ENCODE data around the gene UBR7.

DNA sequence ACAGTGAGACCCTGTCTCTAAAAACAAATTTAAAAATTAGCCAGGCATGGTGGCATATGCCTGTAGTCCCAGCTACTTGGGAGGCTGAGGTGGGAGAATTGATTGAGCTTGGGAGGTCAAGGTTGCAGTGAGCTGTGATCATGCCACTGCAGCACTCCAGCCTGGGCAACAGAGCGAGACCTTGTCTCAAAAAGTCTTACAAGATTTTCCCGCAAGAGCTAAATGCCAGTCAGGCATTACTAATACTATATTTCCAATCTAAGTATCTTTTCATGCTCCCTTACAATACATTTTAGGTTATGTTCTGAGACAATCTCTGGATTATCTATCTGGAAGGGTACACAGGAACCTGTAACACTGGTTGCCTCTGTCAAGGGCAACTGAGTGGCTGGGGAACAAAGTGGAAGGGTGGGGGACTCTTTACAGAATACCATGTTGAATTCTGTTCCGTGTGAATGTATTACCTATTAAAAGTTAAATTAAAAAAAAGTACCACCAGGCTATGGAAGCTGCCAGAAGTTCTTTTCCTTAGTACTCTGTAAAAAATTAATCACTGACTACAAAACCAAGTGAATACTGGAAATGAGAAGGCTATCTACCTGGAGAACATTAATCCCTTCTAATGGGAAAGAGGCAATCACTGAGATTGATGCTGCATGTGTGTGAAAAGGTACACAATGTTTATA lies 69.1 kb downstream of the UBR7 start:
- TF ChIP-seq EZH2phosphoT487 (IDR thresholded peaks at IDR 0.05; ENCODE audit: borderline replicate concordance, low read length) = no peak
- no peak for TF ChIP-seq EZH2 (IDR thresholded peaks at IDR 0.05; ENCODE audit: low read length, unreplicated experiment)
- TF ChIP-seq, protein P1, sequence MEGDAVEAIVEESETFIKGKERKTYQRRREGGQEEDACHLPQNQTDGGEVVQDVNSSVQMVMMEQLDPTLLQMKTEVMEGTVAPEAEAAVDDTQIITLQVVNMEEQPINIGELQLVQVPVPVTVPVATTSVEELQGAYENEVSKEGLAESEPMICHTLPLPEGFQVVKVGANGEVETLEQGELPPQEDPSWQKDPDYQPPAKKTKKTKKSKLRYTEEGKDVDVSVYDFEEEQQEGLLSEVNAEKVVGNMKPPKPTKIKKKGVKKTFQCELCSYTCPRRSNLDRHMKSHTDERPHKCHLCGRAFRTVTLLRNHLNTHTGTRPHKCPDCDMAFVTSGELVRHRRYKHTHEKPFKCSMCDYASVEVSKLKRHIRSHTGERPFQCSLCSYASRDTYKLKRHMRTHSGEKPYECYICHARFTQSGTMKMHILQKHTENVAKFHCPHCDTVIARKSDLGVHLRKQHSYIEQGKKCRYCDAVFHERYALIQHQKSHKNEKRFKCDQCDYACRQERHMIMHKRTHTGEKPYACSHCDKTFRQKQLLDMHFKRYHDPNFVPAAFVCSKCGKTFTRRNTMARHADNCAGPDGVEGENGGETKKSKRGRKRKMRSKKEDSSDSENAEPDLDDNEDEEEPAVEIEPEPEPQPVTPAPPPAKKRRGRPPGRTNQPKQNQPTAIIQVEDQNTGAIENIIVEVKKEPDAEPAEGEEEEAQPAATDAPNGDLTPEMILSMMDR (conservative IDR thresholded peaks at IDR 0.05; ENCODE audit: low read depth, low read length) = no peak

Measured in PC-3 (cell line).